Measurements from ENCODE around the gene BAK1. TPM values are rescaled to one million over a fixed set of nuclear protein-coding genes. Genes with fewer than 3 reads are reported as not detected.

Gene BAK1
- total and polyA plus RNA-seq, 2 donors (not counting 3 experiments of a cell fraction or from before 2014, with no cell fraction given), result 25.4 to 37.1 TPM

DNA sequence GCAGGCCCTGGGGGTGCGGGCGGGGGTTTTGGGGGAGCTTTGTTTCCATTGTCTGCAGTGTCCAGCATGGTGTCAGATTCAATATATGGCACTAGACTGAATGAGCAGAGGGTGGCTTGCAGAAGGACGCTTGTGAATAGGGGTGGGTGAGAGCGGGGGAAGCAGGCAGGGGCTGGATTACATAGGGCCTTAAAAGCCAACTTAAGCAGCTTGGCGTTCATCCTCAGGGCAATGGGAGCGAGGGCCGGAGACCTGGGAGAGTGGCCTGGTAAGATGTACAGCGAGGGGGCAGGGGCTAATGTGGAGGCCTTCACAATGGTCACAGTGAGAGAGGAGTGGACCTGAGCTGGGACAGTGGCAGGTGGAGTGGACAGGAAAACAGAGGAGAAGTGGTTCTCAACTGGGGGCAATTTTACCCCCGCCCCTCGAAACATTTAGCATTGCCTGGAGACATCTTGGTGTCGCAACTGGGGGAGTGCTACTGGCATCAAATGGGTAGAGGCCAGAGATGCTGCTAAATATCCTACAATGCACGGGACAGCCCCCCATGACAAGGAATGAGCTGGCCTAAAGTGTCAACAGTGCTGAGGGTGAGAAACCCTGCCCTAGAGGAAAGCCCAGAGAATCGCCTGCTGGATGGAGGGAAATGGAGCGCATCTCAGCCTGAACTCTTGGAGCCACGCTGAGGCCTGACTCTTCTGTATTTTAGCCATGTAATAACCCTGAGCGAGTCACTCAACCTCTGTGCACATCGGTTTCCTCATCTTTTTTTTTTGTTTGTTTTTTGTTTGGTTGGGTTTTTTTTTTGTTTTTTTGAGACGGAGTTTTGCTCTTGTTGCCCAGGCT lies 15.1 kb upstream of the BAK1 start:
- H3K9ac ChIP-seq (replicated peaks; ENCODE audit: extremely low read depth, insufficient read depth, low read length), result no peak overlapping the region
- FAIRE-seq (no peak), DNase-seq (ENCODE audit: low read depth, low spot score) (no peak)
- H3K4me1 ChIP-seq (ENCODE audit: control insufficient read depth, extremely low read depth, insufficient read depth, low read length), result peaks cover 14% of the 10 kb centered on the region
- no peak overlapping the region for H3K4me2 ChIP-seq (ENCODE audit: insufficient read depth, low read length)
- ChIA-PET POLR2A (interaction anchor here (0.5 to 0.9 kb wide), 2 partner anchors 22 to 123 kb away, joined by 5 read pairs; no protein-coding TSS in a partner anchor), CTCF (interaction anchor here (0.7 to 1.7 kb wide), 4 partner anchors 12 to 105 kb away, joined by 3 to 7 read pairs (median 4); no protein-coding TSS in a partner anchor)
- H4K20me1 ChIP-seq (replicated peaks; ENCODE audit: control insufficient read depth, extremely low read depth, insufficient read depth, low read length), result no peaks in the 10 kb centered on the region
- BruUV-seq (replicated peaks), result no TSS peak
- no peak overlapping the region for H3K27ac ChIP-seq (ENCODE audit: insufficient read depth, low read depth, low read length)
- H3K79me2 ChIP-seq (ENCODE audit: control insufficient read depth, insufficient read depth, low read length), result no peaks in the 10 kb centered on the region
- H3K9me3 ChIP-seq (replicated peaks; ENCODE audit: control insufficient read depth, insufficient read depth, low read length), result no peaks in the 10 kb centered on the region
- no peaks in the 10 kb centered on the region for H3K9me1 ChIP-seq (replicated peaks; ENCODE audit: control insufficient read depth, extremely low read depth, insufficient read depth, low read length)
- no peaks in the 10 kb centered on the region for H3K36me3 ChIP-seq (ENCODE audit: control insufficient read depth in 2 of 2, extremely low read depth in 1 of 2, insufficient read depth in 2 of 2, low read length in 2 of 2)
- no peak overlapping the region for H2AFZ ChIP-seq (ENCODE audit: low read depth, low read length)
- no peaks in the 10 kb centered on the region for H3K27me3 ChIP-seq (ENCODE audit: control insufficient read depth in 2 of 2, insufficient read depth in 2 of 2, low read length in 2 of 2)
- intact Hi-C loops (cut with micrococcal nuclease) (no loop called here), dilution Hi-C loops (cut with MboI; ENCODE audit: extremely low pct_ligation_motif_present, low sequenced_read_pairs) (no loop called here)
- H3K4me3 ChIP-seq (replicated peaks in 1 of 3; ENCODE audit: insufficient read depth in 1 of 3, low read depth in 1 of 3, low read length in 3 of 3), result no peak overlapping the region
- TF ChIP-seq POLR2AphosphoS5 (IDR thresholded peaks at IDR 0.05; ENCODE audit: insufficient read depth, low read depth, low read length) (no peak), FOS (IDR thresholded peaks at IDR 0.05; ENCODE audit: borderline replicate concordance, insufficient read depth, low read length) (peak; percentile 60)

DNA sequence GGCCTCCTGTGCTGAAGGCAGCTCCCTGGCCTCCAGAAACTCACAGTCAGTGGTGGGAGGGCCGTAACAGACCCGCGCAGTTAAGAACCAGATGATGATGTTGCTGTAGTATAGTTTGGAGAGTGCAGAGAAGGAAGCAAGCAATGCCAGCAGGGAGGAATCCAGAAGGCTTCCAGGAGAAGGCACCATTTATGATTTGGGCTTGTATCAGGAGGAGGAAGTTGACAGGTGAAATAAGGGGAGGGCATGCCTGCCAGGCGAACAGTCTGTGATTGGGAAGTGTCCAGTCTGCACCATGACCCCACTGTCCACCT lies 13.3 kb upstream of the BAK1 start:
- H3K9ac ChIP-seq (replicated peaks; ENCODE audit: extremely low read depth, insufficient read depth, low read length), result no peak overlapping the region
- no peaks in the 10 kb centered on the region for H3K27me3 ChIP-seq (ENCODE audit: control insufficient read depth in 2 of 2, insufficient read depth in 2 of 2, low read length in 2 of 2)
- POLR2A ChIA-PET, result no interaction called here
- dilution Hi-C loops (cut with MboI; ENCODE audit: extremely low pct_ligation_motif_present, low sequenced_read_pairs), result no loop called here
- DNase-seq (ENCODE audit: low read depth, low spot score) (no peak), FAIRE-seq (no peak)
- BruUV-seq (replicated peaks), result no TSS peak
- CTCF ChIA-PET, result interaction anchor here (1.4 kb wide), 1 partner anchor 107 kb away, joined by 4 read pairs; no protein-coding TSS in a partner anchor
- H3K27ac ChIP-seq (ENCODE audit: insufficient read depth, low read depth, low read length), result no peak overlapping the region
- H3K4me2 ChIP-seq (ENCODE audit: insufficient read depth, low read length), result no peak overlapping the region
- intact Hi-C loops (cut with micrococcal nuclease), result no loop called here
- no peaks in the 10 kb centered on the region for H3K36me3 ChIP-seq (ENCODE audit: control insufficient read depth in 2 of 2, extremely low read depth in 1 of 2, insufficient read depth in 2 of 2, low read length in 2 of 2)
- H3K9me3 ChIP-seq (replicated peaks; ENCODE audit: control insufficient read depth, insufficient read depth, low read length), result no peaks in the 10 kb centered on the region
- no peaks in the 10 kb centered on the region for H4K20me1 ChIP-seq (replicated peaks; ENCODE audit: control insufficient read depth, extremely low read depth, insufficient read depth, low read length)
- H3K79me2 ChIP-seq (ENCODE audit: control insufficient read depth, insufficient read depth, low read length), result no peaks in the 10 kb centered on the region
- H2AFZ ChIP-seq (ENCODE audit: low read depth, low read length), result peak overlapping the region; percentile 87
- no peak overlapping the region for H3K4me3 ChIP-seq (replicated peaks in 1 of 3; ENCODE audit: insufficient read depth in 1 of 3, low read depth in 1 of 3, low read length in 3 of 3)
- TF ChIP-seq, protein P1, sequence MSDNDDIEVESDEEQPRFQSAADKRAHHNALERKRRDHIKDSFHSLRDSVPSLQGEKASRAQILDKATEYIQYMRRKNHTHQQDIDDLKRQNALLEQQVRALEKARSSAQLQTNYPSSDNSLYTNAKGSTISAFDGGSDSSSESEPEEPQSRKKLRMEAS (IDR thresholded peaks at IDR 0.05; ENCODE audit: insufficient read depth, insufficient read length), result no peak
- no peak for TF ChIP-seq POLR2A (IDR thresholded peaks at IDR 0.05; ENCODE audit: low read depth, low read length)
- TF ChIP-seq, protein P2, sequence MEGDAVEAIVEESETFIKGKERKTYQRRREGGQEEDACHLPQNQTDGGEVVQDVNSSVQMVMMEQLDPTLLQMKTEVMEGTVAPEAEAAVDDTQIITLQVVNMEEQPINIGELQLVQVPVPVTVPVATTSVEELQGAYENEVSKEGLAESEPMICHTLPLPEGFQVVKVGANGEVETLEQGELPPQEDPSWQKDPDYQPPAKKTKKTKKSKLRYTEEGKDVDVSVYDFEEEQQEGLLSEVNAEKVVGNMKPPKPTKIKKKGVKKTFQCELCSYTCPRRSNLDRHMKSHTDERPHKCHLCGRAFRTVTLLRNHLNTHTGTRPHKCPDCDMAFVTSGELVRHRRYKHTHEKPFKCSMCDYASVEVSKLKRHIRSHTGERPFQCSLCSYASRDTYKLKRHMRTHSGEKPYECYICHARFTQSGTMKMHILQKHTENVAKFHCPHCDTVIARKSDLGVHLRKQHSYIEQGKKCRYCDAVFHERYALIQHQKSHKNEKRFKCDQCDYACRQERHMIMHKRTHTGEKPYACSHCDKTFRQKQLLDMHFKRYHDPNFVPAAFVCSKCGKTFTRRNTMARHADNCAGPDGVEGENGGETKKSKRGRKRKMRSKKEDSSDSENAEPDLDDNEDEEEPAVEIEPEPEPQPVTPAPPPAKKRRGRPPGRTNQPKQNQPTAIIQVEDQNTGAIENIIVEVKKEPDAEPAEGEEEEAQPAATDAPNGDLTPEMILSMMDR (IDR thresholded peaks at IDR 0.05; ENCODE audit: extremely low read depth in 1 of 2, insufficient read depth in 1 of 2, low read depth in 1 of 2, low read length in 2 of 2), result no peak
- no peak for TF ChIP-seq FOS (IDR thresholded peaks at IDR 0.05; ENCODE audit: borderline replicate concordance, insufficient read depth, low read length)
- TF ChIP-seq JUN (IDR thresholded peaks at IDR 0.05; ENCODE audit: borderline replicate concordance, insufficient read depth, insufficient read length, low read depth), result no peak
- no peak for TF ChIP-seq GATA2 (IDR thresholded peaks at IDR 0.05; ENCODE audit: insufficient read depth, insufficient read length, low read depth, low read length)
- no peak for TF ChIP-seq EZH2 (IDR thresholded peaks at IDR 0.05; ENCODE audit: borderline replicate concordance, low read depth, low read length, severe bottlenecking)
- no peak for TF ChIP-seq POLR2AphosphoS5 (IDR thresholded peaks at IDR 0.05; ENCODE audit: insufficient read depth, low read depth, low read length)
- TF ChIP-seq MYC (IDR thresholded peaks at IDR 0.05; ENCODE audit: low read depth, low read length), result no peak
- no peaks in the 10 kb centered on the region for H3K9me1 ChIP-seq (replicated peaks; ENCODE audit: control insufficient read depth, extremely low read depth, insufficient read depth, low read length)
- peaks cover 27% of the 10 kb centered on the region for H3K4me1 ChIP-seq (ENCODE audit: control insufficient read depth, extremely low read depth, insufficient read depth, low read length)
